GM12892 (cell line): Measurements from ENCODE around the gene CLEC11A.

Experiments used
- DNase-seq: peaks from one replicate; pipeline ENCODE4 v3.0.0; 2011; ENCODE audit not compliant: insufficient read length
- FAIRE-seq: peaks from 2 replicates; lab custom pipeline; 2011; peaks lifted over from hg19 to GRCh38; lab: Jason Lieb, UNC
- POLR2A ChIP-seq: IDR thresholded peaks from 2 replicates; pipeline ENCODE4 v1.6.1; 2011; ENCODE audit warnings: low read depth, low read length, control low read depth
- POLR2AphosphoS5 ChIP-seq: IDR thresholded peaks from 2 replicates; pipeline ENCODE4 v1.6.1; 2011; ENCODE audit warnings: low read depth, low read length, control low read depth
- TAF1 ChIP-seq: IDR thresholded peaks from 2 replicates; pipeline ENCODE4 v1.6.1; 2011; ENCODE audit warnings: low read depth, mild to moderate bottlenecking, control low read depth, low read length, borderline replicate concordance

Gene CLEC11A

GRCh38 chr19:50710094-50710493 is 13.1 kb upstream of the CLEC11A start:
- TF ChIP-seq POLR2AphosphoS5 (no peak), POLR2A (no peak), TAF1 (no peak)
- FAIRE-seq = no peak

GRCh38 chr19:50710612-50711011 is 12.6 kb upstream of the CLEC11A start:
- no peak for DNase-seq
- no peak for FAIRE-seq
- no peak for TF ChIP-seq POLR2A
- no peak for TF ChIP-seq TAF1
- no peak for TF ChIP-seq POLR2AphosphoS5

More at GRCh38 chr19:50710094-50710493, 13.1 kb upstream of the CLEC11A start:
- no peak for DNase-seq

GRCh38 chr19:50711196-50711595 is 12.0 kb upstream of the CLEC11A start:
- TF ChIP-seq POLR2AphosphoS5 (no peak), POLR2A (no peak), TAF1 (no peak)
- FAIRE-seq (no peak), DNase-seq (no peak)

- no peak for DNase-seq
- TF ChIP-seq TAF1 (no peak), POLR2A (no peak), POLR2AphosphoS5 (no peak)
- FAIRE-seq = no peak
These were observed 11.4 kb upstream of the CLEC11A start for GRCh38 chr19:50711805-50712204.

- FAIRE-seq (no peak), DNase-seq (no peak)
- no peak for TF ChIP-seq POLR2AphosphoS5
- TF ChIP-seq POLR2A = no peak
- TF ChIP-seq TAF1 = no peak
These were observed 10.3 kb upstream of the CLEC11A start for GRCh38 chr19:50712833-50713232.

- DNase-seq (no peak), FAIRE-seq (no peak)
- TF ChIP-seq TAF1 (no peak), POLR2AphosphoS5 (no peak), POLR2A (no peak)
These were observed 9.5 kb upstream of the CLEC11A start for GRCh38 chr19:50713556-50714236.

GRCh38 chr19:50716178-50717025 is 6.8 kb upstream of the CLEC11A start:
- DNase-seq (no peak), FAIRE-seq (no peak)
- TF ChIP-seq POLR2AphosphoS5 (no peak), POLR2A (no peak), TAF1 (no peak)

- FAIRE-seq = no peak
These were observed 6.0 kb upstream of the CLEC11A start for GRCh38 chr19:50717026-50717723.

GRCh38 chr19:50717891-50718254 is 5.3 kb upstream of the CLEC11A start:
- TF ChIP-seq POLR2AphosphoS5 (no peak), POLR2A (no peak), TAF1 (no peak)
- FAIRE-seq (no peak), DNase-seq (no peak)

More at GRCh38 chr19:50717026-50717723, 6.0 kb upstream of the CLEC11A start:
- TF ChIP-seq POLR2A (no peak), POLR2AphosphoS5 (no peak), TAF1 (no peak)
- DNase-seq = no peak

- FAIRE-seq (no peak), DNase-seq (no peak)
- TF ChIP-seq POLR2AphosphoS5 (no peak), TAF1 (no peak), POLR2A (no peak)
These were observed 4.7 kb upstream of the CLEC11A start for GRCh38 chr19:50718255-50719118.

GRCh38 chr19:50719119-50719435 is 4.1 kb upstream of the CLEC11A start:
- TF ChIP-seq TAF1 (no peak), POLR2AphosphoS5 (no peak), POLR2A (no peak)
- no peak for FAIRE-seq
- no peak for DNase-seq
